Sciatic nerve (tissue), 2 donors: ENCODE measurements around the gene DIPK1C. TPM values are rescaled to one million over a fixed set of nuclear protein-coding genes. Genes with fewer than 3 reads are reported as not detected.

Experiments
- ATAC-seq: fragments of 200-7000 bp; cut with Tn5 transposase; one replicate; pipeline ENCODE4 v1.9.1; 2020; ENCODE audit warnings: mild to moderate bottlenecking, moderate library complexity
- DNase-seq: peaks from one replicate; pipeline ENCODE4 v3.0.0-alpha.2; 2020; ENCODE audit warnings: low spot score
- intact Hi-C: fragments of 100-400 bp; cut with DNase I; formaldehyde crosslinking; loops from one replicate; pipeline ENCODE4 v1.14.2; 2022
- total RNA-seq: library from RNA; stranded (reverse); fragmentation: NEBNext Ultra II Directional; extraction: Animal tissue kit (Norgen Biotek cat#: 25700); gene quantifications from one replicate; pipeline ENCODE4 v1.2.1, GENCODE V29; 2021
- donor health status: DM: no; HTN: no; CAD: no.
- donor health status: DM: no; HTN: no; CAD: no.

DIPK1C gene
- total RNA-seq, 1 donor from 2014 or later, result 1.4 TPM

GRCh38 chr18:74430806-74431571, 26.1 kb downstream of the DIPK1C start:
- ATAC-seq (no peak), DNase-seq (no peak)
- intact Hi-C loops, result no loop called here

DNA sequence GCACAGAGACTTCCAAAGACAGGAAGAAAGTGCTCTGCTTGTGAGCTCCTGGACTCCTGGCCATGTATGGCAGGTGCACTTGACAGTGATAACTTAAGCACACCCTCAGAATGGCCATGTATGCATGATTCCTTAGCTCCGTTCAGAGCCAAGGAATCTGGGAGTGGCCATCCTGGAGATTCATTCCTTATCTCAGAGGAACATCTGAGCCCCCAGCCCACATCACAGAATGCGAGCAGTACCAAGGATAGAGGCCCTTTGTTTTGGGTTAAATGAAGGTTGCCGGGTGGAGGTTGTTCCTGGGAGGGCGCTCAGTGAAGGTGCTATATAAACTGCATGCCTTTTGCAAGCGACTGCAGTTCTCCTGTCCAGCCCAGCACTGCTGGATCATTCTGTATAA, 26.9 kb downstream of the DIPK1C start:
- ATAC-seq, result no peak
- DNase-seq, result no peak
- intact Hi-C loops, result no loop called here

DNA sequence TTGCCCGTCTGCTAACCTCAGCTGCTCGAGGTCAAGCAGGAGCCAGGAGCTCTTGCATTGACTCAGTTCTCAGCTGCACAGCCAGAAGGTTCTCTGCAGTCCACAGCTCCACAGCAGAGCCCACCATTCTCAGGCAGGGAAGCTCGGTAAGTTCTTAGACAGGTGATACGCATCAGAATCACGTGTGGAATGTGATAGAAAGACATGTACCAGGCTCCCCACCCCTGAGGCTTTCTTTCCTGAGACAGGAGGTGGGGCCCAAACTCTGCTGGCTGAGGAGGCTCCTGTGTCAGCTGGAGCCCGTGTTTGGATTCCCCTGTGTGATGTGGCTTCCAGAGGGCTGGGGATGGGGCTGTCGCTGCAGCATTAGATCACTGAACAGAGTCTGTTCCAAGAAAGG, 28.0 kb downstream of the DIPK1C start:
- intact Hi-C loops, result no loop called here

GRCh38 chr18:74427442-74428112, 29.5 kb downstream of the DIPK1C start:
- DNase-seq, result no peak
- intact Hi-C loops, result no loop called here
- ATAC-seq, result no peak

More for the DNA sequence above, 28.0 kb downstream of the DIPK1C start:
- DNase-seq, result no peak
- no peak for ATAC-seq

- intact Hi-C loops, result no loop called here
- ATAC-seq, result no peak
- no peak for DNase-seq
Observed at GRCh38 chr18:74425876-74426275, 31.2 kb downstream of the DIPK1C start.

DNA sequence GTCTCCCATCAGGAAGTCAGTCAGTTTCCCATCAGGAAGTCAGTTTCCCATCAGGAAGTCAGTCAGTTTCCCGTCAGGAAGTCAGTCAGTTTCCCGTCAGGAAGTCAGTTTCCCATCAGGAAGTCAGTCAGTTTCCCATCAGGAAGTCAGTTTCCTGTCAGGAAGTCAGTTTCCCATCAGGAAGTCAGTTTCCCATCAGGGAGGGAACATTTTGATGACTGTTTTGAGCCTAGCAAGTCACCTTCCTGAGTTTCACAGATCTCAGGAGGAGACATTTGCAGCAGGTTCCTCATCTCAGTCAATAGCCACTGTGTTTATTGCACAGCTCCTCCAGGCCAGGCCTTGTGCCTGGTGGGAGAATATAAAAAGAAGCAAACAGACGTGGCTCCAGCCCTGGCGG, 31.9 kb downstream of the DIPK1C start:
- ATAC-seq (no peak), DNase-seq (no peak)
- intact Hi-C loops, result no loop called here

DNA sequence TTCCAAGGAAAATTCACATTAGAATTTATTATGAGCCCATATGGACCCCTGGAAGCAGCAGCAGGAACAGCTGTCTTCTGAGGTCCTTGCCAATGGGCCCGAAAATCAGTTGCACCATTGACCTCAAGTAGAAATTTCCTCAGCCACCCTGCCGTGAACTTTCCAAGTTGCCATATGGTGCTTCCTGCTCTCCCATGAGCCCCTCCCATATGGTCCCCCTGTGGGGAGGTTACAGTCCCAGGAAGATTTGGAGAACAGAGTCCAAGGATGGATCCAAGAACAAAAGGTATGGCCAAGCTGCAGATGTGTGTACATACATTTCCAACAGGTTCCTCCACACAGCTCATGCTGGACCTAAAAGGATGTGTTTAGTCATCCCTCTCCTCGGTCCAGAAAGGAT, 34.6 kb downstream of the DIPK1C start:
- ATAC-seq (no peak), DNase-seq (no peak)
- intact Hi-C loops, result no loop called here

DNA sequence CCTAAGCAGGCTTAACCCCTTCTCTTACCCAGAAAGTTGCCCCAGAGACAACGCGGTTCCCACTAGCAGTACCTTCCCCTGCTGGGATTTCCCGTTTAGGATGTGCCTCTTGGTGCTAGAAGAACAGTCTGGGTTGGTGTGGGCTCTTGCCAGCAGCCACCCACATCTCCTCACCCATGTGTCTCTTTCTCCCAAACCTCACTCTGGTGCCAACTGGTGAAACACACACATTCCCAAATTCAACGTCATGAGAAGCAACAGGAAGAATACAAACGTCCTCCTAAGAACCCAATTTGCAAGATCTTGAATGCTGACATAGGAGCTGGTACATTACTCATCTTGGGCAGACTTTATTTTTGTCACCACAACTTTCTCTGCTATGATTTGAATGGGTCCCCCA, 36.2 kb downstream of the DIPK1C start:
- intact Hi-C loops, result no loop called here
- ATAC-seq, result no peak
- no peak for DNase-seq

- intact Hi-C loops, result no loop called here
- ATAC-seq (no peak), DNase-seq (peak; percentile 74)
Observed at GRCh38 chr18:74420481-74420880, 36.6 kb downstream of the DIPK1C start.

GRCh38 chr18:74419761-74420160, 37.3 kb downstream of the DIPK1C start:
- ATAC-seq (no peak), DNase-seq (no peak)
- intact Hi-C loops, result no loop called here

GRCh38 chr18:74418023-74418422, 39.1 kb downstream of the DIPK1C start:
- DNase-seq, result no peak
- no peak for ATAC-seq
- intact Hi-C loops, result no loop called here

GRCh38 chr18:74416124-74416523, 41.0 kb downstream of the DIPK1C start:
- DNase-seq (no peak), ATAC-seq (no peak)

DNA sequence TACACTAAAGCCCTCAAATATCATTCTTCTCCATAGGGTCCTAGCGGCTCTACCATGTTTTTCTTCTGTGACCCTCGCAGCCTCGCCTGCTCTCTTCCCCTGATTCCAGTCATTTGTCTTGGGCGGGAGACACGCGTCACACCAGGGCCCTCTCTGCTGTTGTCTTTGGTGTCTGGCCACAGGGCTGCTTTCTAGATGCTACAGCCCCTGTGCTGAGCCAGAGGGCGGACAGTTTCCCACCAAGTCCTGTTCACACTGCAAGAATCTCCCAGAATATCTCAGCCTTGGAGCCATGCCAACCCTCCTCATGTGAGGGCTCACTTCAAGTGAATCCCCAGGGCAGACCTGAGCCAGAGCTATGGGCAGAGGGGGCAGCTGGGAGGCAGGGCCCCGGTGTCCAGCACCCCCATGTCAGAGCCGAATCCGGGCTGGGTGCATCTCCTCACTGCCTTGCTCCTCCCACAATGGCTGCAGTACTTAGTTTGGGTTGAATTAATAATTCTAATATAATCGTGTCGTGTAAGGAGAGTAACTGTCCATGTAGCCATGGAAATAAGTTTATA, 42.1 kb downstream of the DIPK1C start:
- DNase-seq, result no peak
- peak; percentile 49 for ATAC-seq
- intact Hi-C loops, result no loop called here

More at GRCh38 chr18:74416124-74416523, 41.0 kb downstream of the DIPK1C start:
- intact Hi-C loops, result no loop called here

GRCh38 chr18:74413836-74414235, 43.3 kb downstream of the DIPK1C start:
- intact Hi-C loops, result no loop called here
- no peak for ATAC-seq
- no peak for DNase-seq

- DNase-seq (no peak), ATAC-seq (no peak)
- intact Hi-C loops, result no loop called here
Observed at GRCh38 chr18:74412116-74412880, 44.8 kb downstream of the DIPK1C start.

GRCh38 chr18:74411475-74411874, 45.6 kb downstream of the DIPK1C start:
- ATAC-seq, result no peak
- intact Hi-C loops, result no loop called here
- DNase-seq, result no peak

DNA sequence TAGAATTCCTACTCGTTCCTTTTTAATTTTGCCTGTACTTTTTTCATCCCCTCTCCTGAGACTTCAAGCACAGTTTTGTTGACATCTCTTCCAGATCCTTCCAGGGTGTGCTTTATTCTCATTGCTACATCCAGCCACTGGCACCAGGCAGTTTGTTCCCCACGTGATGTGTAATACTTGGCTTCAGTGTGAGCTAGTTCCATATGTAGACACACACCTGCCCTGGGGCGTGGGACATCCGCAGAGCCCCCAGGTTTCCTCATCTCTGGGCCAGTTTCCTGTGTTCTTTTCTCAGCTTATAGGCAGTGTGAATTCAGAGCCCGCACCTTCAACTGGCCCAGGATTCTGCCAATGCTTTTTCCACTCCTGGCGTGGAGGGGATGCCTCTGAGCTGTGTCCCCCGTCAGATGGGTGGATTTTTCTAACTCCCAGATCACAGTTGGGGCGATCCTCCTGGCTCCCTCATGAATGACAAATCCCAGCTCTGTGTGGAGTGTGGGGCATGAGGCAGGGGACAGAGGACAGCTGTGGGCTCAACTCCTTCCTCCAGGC, 46.6 kb downstream of the DIPK1C start:
- no peak for DNase-seq
- no peak for ATAC-seq
- intact Hi-C loops, result no loop called here

GRCh38 chr18:74407888-74408287, 49.2 kb downstream of the DIPK1C start:
- intact Hi-C loops, result no loop called here

DNA sequence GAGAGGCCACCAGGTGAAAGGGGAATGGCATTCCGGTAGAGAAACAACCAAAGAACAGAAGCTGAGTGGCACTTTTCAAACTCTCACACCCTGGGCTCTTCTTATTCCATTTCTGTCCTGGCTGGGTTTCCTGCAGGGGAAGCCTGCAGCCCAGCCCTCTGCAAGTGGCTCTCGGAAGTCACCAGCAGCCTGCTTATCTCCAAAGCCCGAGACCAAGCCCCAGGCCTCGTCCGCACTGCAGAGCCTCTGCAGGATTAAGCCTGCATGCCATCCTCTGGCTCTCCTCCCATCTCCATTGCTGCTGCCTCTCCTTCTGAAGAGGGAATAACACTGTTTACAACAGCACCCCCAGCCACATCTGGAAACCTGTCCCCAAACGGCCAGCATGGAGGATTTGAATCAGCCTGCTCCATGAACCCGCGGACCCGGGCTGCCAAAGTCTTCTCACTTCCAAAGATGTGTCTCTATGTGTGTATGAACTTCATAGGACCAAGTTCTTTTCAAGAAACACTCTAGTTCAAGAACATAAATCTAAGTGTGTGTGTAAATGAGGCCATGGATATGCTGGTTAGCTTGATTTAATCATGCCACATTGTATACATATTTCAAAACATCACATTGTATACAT, 54.2 kb downstream of the DIPK1C start:
- intact Hi-C loops, result no loop called here
- DNase-seq, result no peak
- ATAC-seq, result no peak

More at GRCh38 chr18:74407888-74408287, 49.2 kb downstream of the DIPK1C start:
- ATAC-seq (no peak), DNase-seq (no peak)
